PC-3 (cell line): ENCODE results near the gene FSCN2.

ENCODE experiments used
- CTCF ChIP-seq: fragments of 300-600 bp; sonication (generic); conservative IDR thresholded peaks from 2 replicates; pipeline ENCODE4 v1.5.1; 2017; ENCODE audit warnings: antibody characterized with exemption, low read depth, mild to moderate bottlenecking, low read length
- EZH2 ChIP-seq: fragments of 300-600 bp; sonication (generic); IDR thresholded peaks from one replicate; pipeline ENCODE4 v1.6.1; 2017; ENCODE audit warnings: antibody characterized with exemption, mild to moderate bottlenecking, low read length; ENCODE audit not compliant: unreplicated experiment
- EZH2phosphoT487 ChIP-seq: fragments of 300-600 bp; sonication (generic); IDR thresholded peaks from 2 replicates; pipeline ENCODE4 v1.6.1; 2018; ENCODE audit warnings: mild to moderate bottlenecking, antibody characterized with exemption, low read length, borderline replicate concordance

- no peak for TF ChIP-seq CTCF
- no peak for TF ChIP-seq EZH2phosphoT487
- no peak for TF ChIP-seq EZH2
Observed at GRCh38 chr17:81515530-81516041, 12.6 kb upstream of the FSCN2 start.
